Measurements from ENCODE around the gene MPRIP. TPM values are rescaled to one million over a fixed set of nuclear protein-coding genes. Genes with fewer than 3 reads are reported as not detected.

Gene MPRIP
- total and polyA plus RNA-seq, 2 experiments from 2014 or later = 91.7 to 202 TPM

- WGBS (ENCODE audit: low lambda C conversion rate, missing lambda C conversion rate) = 94% methylated on average over 12 of the region's 12 CpGs
- peaks cover 96% of the 10 kb centered on the region for H3K79me2 ChIP-seq
- no peak overlapping the region for H2AFZ ChIP-seq
- no peaks in the 10 kb centered on the region for H3K27me3 ChIP-seq
- no peak overlapping the region for H3K4me3 ChIP-seq
- no peak overlapping the region for H3K4me2 ChIP-seq
- H3K36me3 ChIP-seq (replicated peaks; ENCODE audit: insufficient read depth, low read depth) = no peaks in the 10 kb centered on the region
- no peaks in the 10 kb centered on the region for H3K9me3 ChIP-seq (ENCODE audit: low read depth)
- peaks cover 54% of the 10 kb centered on the region for H4K20me1 ChIP-seq (ENCODE audit: insufficient read depth, poor library complexity, severe bottlenecking)
- H3K4me1 ChIP-seq (ENCODE audit: insufficient read depth) = peaks cover 31% of the 10 kb centered on the region
- no peak overlapping the region for H3K27ac ChIP-seq
- H3K9me2 ChIP-seq (replicated peaks; ENCODE audit: insufficient read depth) = no peaks in the 10 kb centered on the region
- TF ChIP-seq EZH2 (IDR thresholded peaks at IDR 0.05; ENCODE audit: borderline replicate concordance) (no peak), EZH2phosphoT487 (IDR thresholded peaks at IDR 0.05; ENCODE audit: low read depth, severe bottlenecking, unreplicated experiment) (no peak), CTCF (IDR thresholded peaks at IDR 0.05; ENCODE audit: poor library complexity) (no peak)
- no peak for DNase-seq (ENCODE audit: low spot score)
Measured at GRCh38 chr17:17073030-17073564, 30.8 kb downstream of the MPRIP start.

GRCh38 chr17:17073581-17074403 is 31.5 kb downstream of the MPRIP start:
- Histone ChIP-seq H3K79me2 (peaks cover 90% of the 10 kb centered on the region), H3K4me2 (no peak overlapping the region), H3K9me2 (replicated peaks; ENCODE audit: insufficient read depth) (no peaks in the 10 kb centered on the region), H3K36me3 (replicated peaks; ENCODE audit: insufficient read depth, low read depth) (no peaks in the 10 kb centered on the region), H3K4me3 (no peak overlapping the region), H3K27ac (peak overlapping the region; percentile 51), H2AFZ (no peak overlapping the region), H3K4me1 (ENCODE audit: insufficient read depth) (peaks cover 36% of the 10 kb centered on the region), H3K27me3 (no peaks in the 10 kb centered on the region), H4K20me1 (ENCODE audit: insufficient read depth, poor library complexity, severe bottlenecking) (peaks cover 54% of the 10 kb centered on the region), H3K9me3 (ENCODE audit: low read depth) (no peaks in the 10 kb centered on the region)
- no peak for DNase-seq (ENCODE audit: low spot score)
- 94% methylated on average over 15 of the region's 15 CpGs for WGBS (ENCODE audit: low lambda C conversion rate, missing lambda C conversion rate)
- TF ChIP-seq EZH2phosphoT487 (IDR thresholded peaks at IDR 0.05; ENCODE audit: low read depth, severe bottlenecking, unreplicated experiment) = no peak
- no peak for TF ChIP-seq CTCF (IDR thresholded peaks at IDR 0.05; ENCODE audit: poor library complexity)
- TF ChIP-seq EZH2 (IDR thresholded peaks at IDR 0.05; ENCODE audit: borderline replicate concordance) = no peak

- WGBS (ENCODE audit: low lambda C conversion rate, missing lambda C conversion rate) = 55% methylated on average over 11 of the region's 11 CpGs
- peak; percentile 44 for DNase-seq (ENCODE audit: low spot score)
- no peak overlapping the region for H2AFZ ChIP-seq
- H3K4me1 ChIP-seq (ENCODE audit: insufficient read depth) = peaks cover 48% of the 10 kb centered on the region
- peaks cover 66% of the 10 kb centered on the region for H4K20me1 ChIP-seq (ENCODE audit: insufficient read depth, poor library complexity, severe bottlenecking)
- no peaks in the 10 kb centered on the region for H3K9me3 ChIP-seq (ENCODE audit: low read depth)
- no peaks in the 10 kb centered on the region for H3K36me3 ChIP-seq (replicated peaks; ENCODE audit: insufficient read depth, low read depth)
- H3K27ac ChIP-seq = peak overlapping the region; percentile 51
- no peak overlapping the region for H3K4me3 ChIP-seq
- H3K9me2 ChIP-seq (replicated peaks; ENCODE audit: insufficient read depth) = no peaks in the 10 kb centered on the region
- H3K27me3 ChIP-seq = no peaks in the 10 kb centered on the region
- no peak overlapping the region for H3K4me2 ChIP-seq
- H3K79me2 ChIP-seq = peaks cover 90% of the 10 kb centered on the region
- no peak for TF ChIP-seq EZH2 (IDR thresholded peaks at IDR 0.05; ENCODE audit: borderline replicate concordance)
- no peak for TF ChIP-seq CTCF (IDR thresholded peaks at IDR 0.05; ENCODE audit: poor library complexity)
- TF ChIP-seq EZH2phosphoT487 (IDR thresholded peaks at IDR 0.05; ENCODE audit: low read depth, severe bottlenecking, unreplicated experiment) = no peak
Measured at GRCh38 chr17:17075125-17075781, 33.0 kb downstream of the MPRIP start.
